Fibroblast of mammary gland (primary cell): ENCODE results near the gene CALML4.
"Not testable (repeated sequence)": the region's sequence is repeated elsewhere in the genome, so short reads cannot be mapped to it uniquely, and the experiment has no call there.

ENCODE experiments used
- DNase-seq: peaks from one replicate; pipeline ENCODE4 v3.0.0-alpha.2; 2010; ENCODE audit warnings: low read depth
- H3K4me3 ChIP-seq: 2 replicates; pipeline ENCODE4 v1.5.1; 2011; ENCODE audit warnings: low read depth, mild to moderate bottlenecking, low read length, moderate library complexity; ENCODE audit not compliant: control insufficient read depth
- TF ChIP-seq, protein P1 (sequence below): conservative IDR thresholded peaks from 2 replicates; pipeline ENCODE4 v1.5.1; 2011; ENCODE audit warnings: low read depth, low read length, inconsistent platforms; ENCODE audit not compliant: control insufficient read depth, insufficient read depth

Gene CALML4

DNA sequence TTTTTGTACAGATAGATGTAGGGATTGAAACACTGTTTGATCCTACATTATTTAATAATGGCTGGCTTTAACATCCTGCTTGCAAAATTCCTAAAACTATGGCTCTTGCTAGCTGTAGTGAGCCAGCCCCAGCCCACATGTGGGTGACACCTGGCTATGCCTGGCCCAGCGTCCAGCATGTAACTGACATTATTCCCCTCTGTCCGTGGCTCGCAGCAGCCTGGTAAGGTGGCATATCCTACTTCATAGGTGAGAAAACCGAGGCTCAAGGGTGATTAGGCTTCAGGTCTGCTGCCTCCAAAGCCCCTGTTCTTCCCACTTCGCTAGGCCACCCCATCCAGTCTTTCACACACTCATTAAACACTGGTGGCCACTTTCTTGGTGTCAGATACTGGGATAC is 1.6 kb downstream of the CALML4 start:
- DNase-seq, result no peak
- no peak overlapping the region for H3K4me3 ChIP-seq
- TF ChIP-seq, protein P1, sequence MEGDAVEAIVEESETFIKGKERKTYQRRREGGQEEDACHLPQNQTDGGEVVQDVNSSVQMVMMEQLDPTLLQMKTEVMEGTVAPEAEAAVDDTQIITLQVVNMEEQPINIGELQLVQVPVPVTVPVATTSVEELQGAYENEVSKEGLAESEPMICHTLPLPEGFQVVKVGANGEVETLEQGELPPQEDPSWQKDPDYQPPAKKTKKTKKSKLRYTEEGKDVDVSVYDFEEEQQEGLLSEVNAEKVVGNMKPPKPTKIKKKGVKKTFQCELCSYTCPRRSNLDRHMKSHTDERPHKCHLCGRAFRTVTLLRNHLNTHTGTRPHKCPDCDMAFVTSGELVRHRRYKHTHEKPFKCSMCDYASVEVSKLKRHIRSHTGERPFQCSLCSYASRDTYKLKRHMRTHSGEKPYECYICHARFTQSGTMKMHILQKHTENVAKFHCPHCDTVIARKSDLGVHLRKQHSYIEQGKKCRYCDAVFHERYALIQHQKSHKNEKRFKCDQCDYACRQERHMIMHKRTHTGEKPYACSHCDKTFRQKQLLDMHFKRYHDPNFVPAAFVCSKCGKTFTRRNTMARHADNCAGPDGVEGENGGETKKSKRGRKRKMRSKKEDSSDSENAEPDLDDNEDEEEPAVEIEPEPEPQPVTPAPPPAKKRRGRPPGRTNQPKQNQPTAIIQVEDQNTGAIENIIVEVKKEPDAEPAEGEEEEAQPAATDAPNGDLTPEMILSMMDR, result no peak

DNA sequence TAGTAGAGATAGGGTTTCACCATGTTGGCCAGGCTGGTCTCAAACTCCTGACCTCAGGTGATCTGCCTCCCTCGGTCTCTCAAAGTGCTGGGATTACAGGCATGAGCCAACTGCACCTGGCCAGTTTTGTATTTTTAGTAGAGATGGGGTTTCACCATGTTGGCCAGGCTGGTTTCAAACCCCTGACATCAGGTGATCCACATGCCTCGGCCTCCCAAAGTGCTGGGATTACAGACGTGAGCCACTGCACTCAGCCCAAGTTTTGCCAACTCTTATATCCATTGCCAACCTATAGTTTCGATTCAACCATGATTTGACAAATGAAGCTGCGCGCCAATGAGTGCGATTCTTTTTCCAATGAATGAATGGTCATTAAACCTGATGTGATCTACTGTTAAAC is 2.1 kb downstream of the CALML4 start:
- not testable (repeated sequence) for DNase-seq, H3K4me3 ChIP-seq

DNA sequence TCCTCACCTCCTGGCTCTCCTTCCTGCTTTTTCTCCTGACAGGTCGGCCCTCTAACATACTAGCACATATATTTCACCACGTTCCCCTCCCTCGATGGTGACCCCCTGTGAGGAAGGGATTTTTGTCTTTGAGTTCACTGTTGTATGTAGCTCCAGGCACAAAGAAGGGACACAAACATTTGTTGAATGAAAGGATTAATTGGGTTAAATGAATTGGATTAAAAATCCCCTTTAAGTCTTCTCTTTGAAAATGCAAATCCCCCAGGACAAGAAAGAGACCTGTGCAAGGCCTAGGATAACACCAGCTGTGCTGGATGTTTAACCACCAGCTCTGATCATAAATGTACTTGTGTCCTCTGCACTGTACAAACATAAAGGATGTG is 3.3 kb downstream of the CALML4 start:
- TF ChIP-seq, protein P1, result no peak
- no peak for DNase-seq
- no peak overlapping the region for H3K4me3 ChIP-seq

DNA sequence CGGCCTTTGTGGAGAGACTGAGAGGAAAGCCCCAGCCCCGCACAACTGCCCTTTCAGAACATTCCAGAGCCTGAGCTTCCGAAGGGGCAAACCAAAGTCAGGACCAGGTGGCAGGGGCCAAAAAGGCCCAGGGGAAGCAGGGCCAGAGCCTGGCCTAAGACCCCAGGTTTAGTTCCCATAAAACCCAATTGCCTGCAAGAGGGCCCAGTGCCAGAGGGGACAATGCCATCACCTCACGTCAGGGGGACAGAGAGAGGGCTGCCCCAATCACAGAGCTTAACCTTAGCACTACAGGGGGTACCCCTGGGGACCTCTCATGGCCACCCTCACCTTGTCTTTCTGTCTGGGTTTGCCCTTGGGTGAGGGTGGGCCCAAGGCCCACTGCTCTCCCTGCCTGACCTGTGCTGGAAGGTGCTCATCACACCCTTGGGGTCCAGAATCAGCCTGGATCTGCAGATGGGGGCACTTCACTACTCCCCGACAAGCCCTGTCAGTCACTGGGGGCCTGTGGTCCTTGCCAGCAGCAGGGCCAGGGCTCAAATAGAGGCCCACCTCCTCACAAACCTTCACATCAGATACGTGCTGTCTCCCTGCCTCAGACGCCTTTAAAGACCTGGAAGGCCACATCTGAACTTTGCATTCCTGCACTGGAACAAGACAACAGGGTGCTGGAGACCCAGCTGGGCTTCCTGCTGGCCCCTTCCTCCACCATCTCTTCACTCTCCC is 3.8 kb downstream of the CALML4 start:
- DNase-seq, result no peak
- TF ChIP-seq, protein P1, result no peak
- H3K4me3 ChIP-seq, result no peak overlapping the region

DNA sequence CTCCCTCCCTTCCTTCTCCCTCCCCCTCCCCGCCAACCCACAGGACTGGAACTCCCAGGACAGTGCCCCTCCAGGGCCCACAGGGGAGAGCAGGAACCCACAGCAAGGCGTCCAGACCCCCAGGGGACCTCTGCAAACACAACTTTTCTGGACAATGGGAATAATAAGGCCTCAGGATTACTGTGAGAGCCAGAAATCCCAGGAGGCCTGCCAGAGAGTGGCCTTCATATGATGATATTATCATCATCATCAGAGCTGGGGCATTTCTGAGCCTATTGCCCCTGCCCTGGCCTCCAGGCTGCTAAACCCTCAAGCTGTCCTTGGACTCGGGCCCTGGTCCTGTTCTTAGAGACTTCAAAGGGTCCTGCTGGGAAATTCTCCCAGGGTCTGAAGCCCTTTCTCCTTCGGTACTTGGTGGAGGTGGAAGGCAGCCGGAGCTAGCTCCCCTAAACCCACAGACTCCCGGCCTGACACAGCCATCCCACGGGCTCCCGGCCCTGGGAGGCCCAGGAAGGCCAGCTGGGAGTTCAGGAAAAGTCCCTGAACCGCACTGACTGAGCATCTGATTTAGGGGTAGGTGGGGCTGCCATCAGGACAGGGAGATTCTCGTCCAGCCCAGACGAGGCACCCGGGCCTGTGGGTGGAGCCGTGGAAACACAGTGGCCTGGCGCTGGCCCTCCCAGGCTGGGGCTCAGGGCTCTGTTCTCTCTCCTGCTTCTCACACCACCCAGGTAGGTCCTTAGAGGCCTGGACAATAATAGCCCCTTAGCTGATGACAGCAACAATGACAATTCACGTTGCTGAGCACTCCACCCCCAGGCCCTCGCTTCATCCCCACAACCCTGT is 4.9 kb downstream of the CALML4 start:
- H3K4me3 ChIP-seq, result no peak overlapping the region
- DNase-seq, result no peak
- TF ChIP-seq, protein P1, result no peak

DNA sequence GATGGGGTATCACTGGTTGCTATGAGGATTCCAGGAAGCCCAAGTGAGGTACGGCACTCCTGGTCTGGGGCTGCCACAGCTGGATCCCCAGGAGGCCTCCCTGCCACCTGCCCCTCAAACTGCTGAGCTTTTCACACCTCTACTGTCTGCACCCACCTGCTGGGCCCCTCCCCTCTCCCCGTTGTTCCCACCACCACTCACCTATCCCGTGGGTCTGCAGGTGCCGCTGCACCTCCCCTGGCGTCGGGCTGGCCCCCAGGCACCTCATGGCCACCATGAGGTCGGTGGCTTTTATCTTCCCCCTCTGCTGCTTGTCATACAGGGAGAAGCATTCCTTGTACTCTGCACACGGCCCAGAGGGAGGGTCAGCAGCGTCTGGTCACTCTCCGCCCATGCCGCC is 5.8 kb downstream of the CALML4 start:
- no peak overlapping the region for H3K4me3 ChIP-seq
- TF ChIP-seq, protein P1, result no peak
- DNase-seq, result no peak
